ENCODE measurements around the gene INCA1. TPM values are rescaled to one million over a fixed set of nuclear protein-coding genes. Genes with fewer than 3 reads are reported as not detected.
A peak's percentile ranks its signal among the peaks of the same experiment; 100 is the strongest.
"Not testable (repeated sequence)": the region's sequence is repeated elsewhere in the genome, so short reads cannot be mapped to it uniquely, and the experiment has no call there.

The INCA1 gene, protein sequence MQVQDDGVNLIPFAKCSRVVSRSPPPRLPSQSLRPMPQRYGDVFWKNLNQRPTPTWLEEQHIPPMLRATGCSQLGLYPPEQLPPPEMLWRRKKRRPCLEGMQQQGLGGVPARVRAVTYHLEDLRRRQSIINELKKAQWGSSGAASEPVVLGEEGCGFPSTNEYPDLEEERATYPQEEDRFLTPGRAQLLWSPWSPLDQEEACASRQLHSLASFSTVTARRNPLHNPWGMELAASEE
- under 1 TPM; 0.61 to 0.69 TPM for total RNA-seq

DNA sequence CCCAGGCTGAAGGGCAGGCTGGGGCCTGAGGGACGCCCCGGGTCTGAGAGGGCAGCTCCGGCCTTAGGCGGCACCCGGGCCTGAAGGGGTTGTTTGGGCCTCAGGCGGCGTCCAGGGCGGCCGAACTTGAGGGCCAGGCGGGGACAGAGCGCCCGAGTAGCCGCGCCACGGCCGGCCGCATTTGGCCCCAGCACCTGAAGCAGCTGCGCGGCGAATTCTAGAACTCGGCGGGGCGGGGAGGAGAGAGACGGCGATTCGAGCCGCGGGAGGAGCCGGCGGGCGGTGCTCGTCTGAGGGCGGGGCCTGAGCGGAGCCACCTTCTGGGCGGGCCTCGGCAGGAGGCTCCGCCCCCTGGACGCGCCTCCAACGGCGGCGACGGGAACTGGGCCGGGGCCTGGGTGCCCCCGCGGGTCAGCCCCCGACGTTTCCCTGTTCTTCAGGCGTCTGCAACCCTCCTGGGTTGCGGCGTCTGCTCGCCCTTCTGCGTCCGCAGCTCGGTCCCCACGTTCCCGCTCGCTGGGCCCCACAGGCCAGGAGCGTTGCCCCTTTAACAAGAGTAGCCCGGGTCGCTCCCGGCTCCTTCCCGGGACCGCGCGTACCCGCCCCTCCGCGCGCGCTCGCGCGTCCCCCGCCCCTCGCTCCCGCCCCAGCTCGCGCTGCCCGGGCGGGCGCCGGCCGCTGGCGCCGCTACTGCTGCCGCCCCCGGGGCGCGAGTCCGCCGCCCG is at the start of gene INCA1, which contains the start of gene KIF1C:
Gene INCA1 (minus strand): TSS at position 221 of the 725 bp plus-strand sequence. CDS start 3,085 bp downstream, outside the sequence.
Gene KIF1C (plus strand): TSS at position 649 of the 725 bp plus-strand sequence. CDS start 2,297 bp downstream, outside the sequence.
- peaks cover 16% of the 10 kb centered on the region for H3K4me1 Mint-ChIP-seq
- peak within 1 kb of the TSS; percentile 70 for H3K4me3 Mint-ChIP-seq
- H3K36me3 Mint-ChIP-seq (ENCODE audit: low read depth), result peaks cover 29% of the 10 kb centered on the region
- H3K27ac Mint-ChIP-seq, result peak within 1 kb of the TSS; percentile 77
- H3K9me3 Mint-ChIP-seq, result no peaks in the 10 kb centered on the region
- no peaks in the 10 kb centered on the region for H3K27me3 Mint-ChIP-seq
- peak; percentile 97 for ATAC-seq (replicated peaks)

DNA sequence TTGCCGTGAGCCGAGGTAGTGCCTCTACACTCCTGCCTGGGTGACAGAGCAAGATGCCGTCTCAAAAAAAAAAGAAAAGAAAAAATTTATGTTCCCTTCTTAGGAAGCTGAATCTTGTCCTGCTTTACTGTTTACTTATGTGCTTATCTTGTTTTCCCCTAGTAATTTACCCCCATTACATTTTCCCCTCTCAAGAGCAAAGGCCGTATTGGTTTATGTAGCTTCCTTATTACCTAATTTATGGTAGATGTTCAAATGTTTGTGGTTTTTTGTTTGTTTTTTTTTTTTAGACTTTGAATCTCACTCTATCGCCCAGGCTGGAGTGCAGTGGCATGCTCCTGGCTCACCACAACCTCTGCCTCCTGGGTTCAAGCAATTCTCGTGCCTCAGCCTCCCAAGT is 48.2 kb upstream of the INCA1 start:
- Mint-ChIP-seq H3K27me3 (no peaks in the 10 kb centered on the region), H3K4me3 (peak overlapping the region; percentile 19), H3K36me3 (ENCODE audit: low read depth) (no peaks in the 10 kb centered on the region), H3K27ac (peak overlapping the region; percentile 70), H3K9me3 (no peaks in the 10 kb centered on the region), H3K4me1 (peaks cover 32% of the 10 kb centered on the region)
- no peak for ATAC-seq (replicated peaks)

DNA sequence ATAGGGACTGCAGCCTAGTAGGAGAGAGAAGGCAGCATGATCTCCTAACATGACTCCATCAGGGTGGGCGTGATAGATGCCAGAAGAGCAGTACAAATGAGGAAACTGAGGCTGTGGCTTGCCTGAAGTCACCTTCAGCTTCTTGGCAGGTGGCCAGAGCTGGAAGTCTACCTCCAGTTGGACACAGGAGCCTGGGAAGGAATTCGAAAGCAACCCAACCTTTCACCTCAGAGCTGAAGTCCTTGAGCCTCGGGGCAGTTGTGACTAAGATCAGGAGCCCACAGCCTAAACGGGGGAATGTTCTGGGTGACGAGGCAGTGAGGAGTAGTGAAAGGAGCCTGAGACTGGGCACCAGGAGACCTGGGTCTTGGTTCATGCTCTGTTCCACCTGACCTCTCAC is 47.3 kb upstream of the INCA1 start:
- Mint-ChIP-seq H3K9me3 (no peaks in the 10 kb centered on the region), H3K4me3 (peak overlapping the region; percentile 19), H3K4me1 (peaks cover 30% of the 10 kb centered on the region), H3K27ac (peak overlapping the region; percentile 6), H3K36me3 (ENCODE audit: low read depth) (no peaks in the 10 kb centered on the region), H3K27me3 (no peaks in the 10 kb centered on the region)
- peak; percentile 31 for ATAC-seq (replicated peaks)

DNA sequence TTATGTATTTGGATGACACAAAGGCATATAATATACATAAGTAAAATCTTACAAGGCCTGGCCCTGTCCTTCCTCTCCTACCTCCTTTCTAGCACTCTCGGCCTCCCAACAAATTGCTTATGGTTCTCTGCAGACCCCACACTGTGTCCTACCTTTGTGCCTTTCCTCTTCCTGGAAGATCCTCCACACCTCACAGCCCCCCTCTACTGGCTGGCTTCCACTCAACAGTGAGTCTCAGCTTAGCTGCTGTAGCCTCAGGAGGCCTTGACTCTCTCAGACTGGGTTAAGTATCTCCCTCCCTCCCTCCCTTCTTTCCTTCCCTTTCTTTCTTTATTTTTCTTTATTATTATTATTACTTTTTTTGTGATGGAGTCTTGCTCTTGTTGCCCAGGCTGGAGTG is 46.2 kb upstream of the INCA1 start:
- Mint-ChIP-seq H3K9me3 (no peaks in the 10 kb centered on the region), H3K27ac (peak overlapping the region; percentile 81), H3K4me3 (peak overlapping the region; percentile 79), H3K27me3 (no peaks in the 10 kb centered on the region), H3K4me1 (peaks cover 27% of the 10 kb centered on the region), H3K36me3 (ENCODE audit: low read depth) (no peaks in the 10 kb centered on the region)
- ATAC-seq (replicated peaks), result no peak

DNA sequence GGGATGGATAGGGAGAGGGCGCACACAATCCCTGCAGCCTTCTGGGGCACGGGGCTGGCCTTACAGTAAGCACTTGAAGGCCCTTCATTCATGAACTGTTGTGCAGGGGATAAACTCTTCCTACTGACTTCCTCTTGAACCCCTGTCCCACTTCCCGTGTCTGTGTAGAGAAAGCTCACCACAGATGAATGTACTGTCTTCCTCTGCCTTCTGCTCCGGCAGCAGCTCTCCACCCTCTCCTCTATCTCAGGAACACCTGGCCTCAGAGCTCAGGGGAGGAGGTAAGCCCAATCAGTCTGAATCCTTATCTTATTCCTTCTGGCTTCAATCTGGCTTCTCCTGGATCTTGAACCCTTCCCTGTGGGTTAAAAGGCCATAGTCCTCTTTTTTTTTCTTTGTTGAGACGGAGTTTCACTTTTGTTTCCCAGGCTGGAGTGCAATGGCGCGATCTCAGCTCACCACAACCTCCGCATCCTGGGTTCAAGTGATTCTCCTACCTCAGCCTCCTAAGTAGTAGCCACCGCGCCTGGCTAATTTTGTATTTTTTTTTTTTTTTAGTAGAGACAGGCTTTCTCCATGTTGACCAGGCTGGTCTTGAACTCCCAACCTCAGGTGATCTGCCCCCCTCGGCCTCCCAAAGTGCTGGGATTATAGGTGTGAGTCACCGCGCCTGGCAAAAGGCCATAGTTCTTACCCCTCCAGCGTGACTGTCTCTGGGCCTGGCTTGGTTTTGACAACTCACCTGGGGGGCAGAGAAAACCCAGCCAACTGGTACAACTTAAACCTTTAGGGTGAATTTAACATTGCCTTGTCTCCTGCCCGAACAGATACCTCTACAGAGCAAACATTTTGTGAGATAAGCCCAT is 45.1 kb upstream of the INCA1 start:
- Mint-ChIP-seq H3K27me3 (no peaks in the 10 kb centered on the region), H3K4me1 (peaks cover 23% of the 10 kb centered on the region), H3K4me3 (peak overlapping the region; percentile 79), H3K9me3 (no peaks in the 10 kb centered on the region), H3K27ac (peak overlapping the region; percentile 81), H3K36me3 (ENCODE audit: low read depth) (no peaks in the 10 kb centered on the region)
- ATAC-seq (replicated peaks), result peak; percentile 54

DNA sequence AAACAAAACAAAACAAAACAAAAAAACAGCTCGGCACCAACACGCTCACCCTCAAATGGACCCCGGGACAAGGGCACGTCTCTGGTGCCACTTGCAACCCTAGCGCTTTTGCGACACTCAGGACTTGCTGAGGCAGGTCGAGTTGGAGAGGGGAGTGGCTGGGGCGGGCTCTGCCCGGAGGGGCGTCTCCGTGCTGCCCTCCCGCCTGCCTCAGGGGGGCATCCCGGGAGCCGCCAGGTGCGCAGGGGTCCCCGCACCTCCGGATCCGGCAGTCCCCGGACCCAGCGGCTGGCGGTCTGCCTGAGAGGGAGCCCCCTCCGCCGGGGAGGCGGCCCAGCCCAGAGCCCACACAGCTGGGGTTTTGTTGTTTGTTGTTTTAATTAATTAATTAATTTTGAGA is 38.0 kb upstream of the INCA1 start, which contains the start of gene SLC52A1:
Gene SLC52A1 (minus strand): TSS at position 112 of the 400 bp plus-strand sequence. CDS start 820 bp downstream, outside the sequence.
- ATAC-seq (replicated peaks), result no peak
- Mint-ChIP-seq H3K4me3 (no peak within 1 kb of the TSS), H3K27me3 (no peaks in the 10 kb centered on the region)

DNA sequence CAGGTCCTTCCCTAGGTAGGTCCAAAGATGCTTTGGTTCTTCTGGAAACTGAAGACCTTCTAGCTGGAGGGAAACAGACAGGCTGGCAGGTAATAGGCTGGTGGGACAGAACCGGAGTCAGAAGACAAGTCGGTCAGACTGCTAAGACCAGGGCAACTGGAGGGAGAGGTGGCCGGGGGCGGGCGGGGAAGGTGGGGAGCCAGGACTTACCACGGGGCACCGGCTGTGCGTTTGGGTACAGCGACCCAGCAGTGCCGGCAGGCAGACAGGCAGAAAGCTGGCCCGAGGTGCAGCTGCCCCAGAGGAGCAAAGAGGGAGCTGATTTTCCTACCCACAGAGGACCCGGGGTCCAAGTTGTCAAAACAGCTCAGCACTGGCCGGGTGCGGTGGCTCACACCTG is 37.3 kb upstream of the INCA1 start:
- Mint-ChIP-seq H3K27ac (no peak overlapping the region), H3K4me3 (no peak overlapping the region), H3K9me3 (no peaks in the 10 kb centered on the region), H3K4me1 (peaks cover 14% of the 10 kb centered on the region), H3K36me3 (ENCODE audit: low read depth) (no peaks in the 10 kb centered on the region), H3K27me3 (no peaks in the 10 kb centered on the region)
- ATAC-seq (replicated peaks), result no peak

More for the DNA sequence above, 38.0 kb upstream of the INCA1 start, which contains the start of gene SLC52A1:
- H3K9me3 Mint-ChIP-seq, result no peaks in the 10 kb centered on the region
- peaks cover 13% of the 10 kb centered on the region for H3K4me1 Mint-ChIP-seq
- H3K36me3 Mint-ChIP-seq (ENCODE audit: low read depth), result no peaks in the 10 kb centered on the region
- H3K27ac Mint-ChIP-seq, result no peak within 1 kb of the TSS

DNA sequence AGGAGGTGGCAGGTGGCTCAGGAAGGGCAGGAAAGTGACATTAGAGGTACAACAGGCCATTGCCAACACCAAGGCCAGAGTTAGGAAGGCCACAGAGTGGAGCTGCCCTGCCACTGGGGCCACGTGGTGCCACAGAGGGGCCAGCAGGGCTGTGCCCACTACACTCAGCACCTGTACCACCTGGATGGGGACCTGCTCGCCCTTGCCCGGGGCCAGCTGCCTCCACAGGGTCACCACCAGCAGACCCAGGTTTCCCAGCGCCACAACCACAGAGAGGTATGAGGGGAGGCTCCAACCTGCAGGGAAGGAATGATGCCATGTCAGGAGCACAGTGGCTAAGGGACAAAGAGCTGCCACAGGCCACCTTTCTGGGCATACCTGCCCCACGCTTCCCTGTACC is 36.7 kb upstream of the INCA1 start:
- Mint-ChIP-seq H3K9me3 (no peaks in the 10 kb centered on the region), H3K27ac (no peak overlapping the region), H3K4me3 (no peak overlapping the region), H3K36me3 (ENCODE audit: low read depth) (no peaks in the 10 kb centered on the region), H3K27me3 (no peaks in the 10 kb centered on the region), H3K4me1 (peaks cover 14% of the 10 kb centered on the region)
- ATAC-seq (replicated peaks), result no peak

DNA sequence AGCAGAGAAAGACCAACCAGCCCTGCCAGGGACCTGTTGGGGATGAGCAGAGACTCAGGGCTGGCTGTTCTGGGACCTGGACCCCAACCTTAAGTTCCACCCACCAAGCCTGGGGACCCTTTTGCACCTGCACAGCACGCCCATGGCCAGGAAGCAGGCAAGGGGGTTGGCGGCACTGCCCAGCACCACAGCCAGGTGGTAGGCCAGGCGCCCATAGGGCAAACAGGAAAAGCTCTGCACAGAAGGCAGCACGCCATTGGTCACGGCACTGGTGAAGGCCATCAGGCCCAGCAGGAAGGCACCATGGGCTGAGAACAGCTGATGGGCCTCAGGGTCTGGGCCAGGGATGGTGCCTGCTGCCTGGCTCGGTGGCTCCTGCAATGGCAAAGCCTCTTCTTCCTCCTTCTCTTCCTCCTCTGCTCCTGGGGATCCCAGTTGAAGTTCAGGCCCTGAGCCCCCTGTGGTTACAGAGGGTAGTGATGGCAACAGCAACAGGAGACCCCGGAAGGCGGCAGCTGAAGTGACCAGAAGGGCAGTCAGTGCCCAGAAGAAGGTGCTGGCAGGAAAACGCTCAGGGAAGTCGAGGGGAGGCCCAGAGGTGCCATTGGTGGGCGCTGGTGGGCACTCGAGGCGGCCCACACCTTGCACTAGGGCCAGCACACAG is 36.2 kb upstream of the INCA1 start:
- peaks cover 14% of the 10 kb centered on the region for H3K4me1 Mint-ChIP-seq
- no peaks in the 10 kb centered on the region for H3K9me3 Mint-ChIP-seq
- no peak overlapping the region for H3K27ac Mint-ChIP-seq
- no peak overlapping the region for H3K4me3 Mint-ChIP-seq
- H3K36me3 Mint-ChIP-seq (ENCODE audit: low read depth), result no peaks in the 10 kb centered on the region
- ATAC-seq (replicated peaks), result no peak
- H3K27me3 Mint-ChIP-seq, result no peaks in the 10 kb centered on the region

DNA sequence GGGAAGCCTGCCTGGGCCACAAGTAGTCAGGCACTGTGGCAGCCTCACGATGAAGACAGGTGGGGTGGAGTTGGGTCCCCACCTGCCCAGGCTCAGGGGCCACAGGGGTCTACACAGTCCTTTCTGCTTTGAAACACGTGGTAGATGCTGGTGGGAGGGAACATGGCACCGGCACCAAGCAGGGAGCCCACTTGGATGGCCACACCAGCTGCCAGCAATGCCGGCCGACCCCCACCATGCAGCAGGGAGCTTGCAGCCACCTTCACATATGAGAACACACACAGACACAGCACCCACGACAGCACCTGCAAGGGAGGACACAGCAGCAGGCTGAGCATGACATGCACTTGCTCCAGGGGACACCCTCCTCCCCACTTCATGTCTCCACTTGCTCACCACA is 35.5 kb upstream of the INCA1 start:
- no peak for ATAC-seq (replicated peaks)
- Mint-ChIP-seq H3K27me3 (no peaks in the 10 kb centered on the region), H3K4me1 (peaks cover 14% of the 10 kb centered on the region), H3K4me3 (no peak overlapping the region), H3K27ac (no peak overlapping the region), H3K36me3 (ENCODE audit: low read depth) (no peaks in the 10 kb centered on the region), H3K9me3 (no peaks in the 10 kb centered on the region)

DNA sequence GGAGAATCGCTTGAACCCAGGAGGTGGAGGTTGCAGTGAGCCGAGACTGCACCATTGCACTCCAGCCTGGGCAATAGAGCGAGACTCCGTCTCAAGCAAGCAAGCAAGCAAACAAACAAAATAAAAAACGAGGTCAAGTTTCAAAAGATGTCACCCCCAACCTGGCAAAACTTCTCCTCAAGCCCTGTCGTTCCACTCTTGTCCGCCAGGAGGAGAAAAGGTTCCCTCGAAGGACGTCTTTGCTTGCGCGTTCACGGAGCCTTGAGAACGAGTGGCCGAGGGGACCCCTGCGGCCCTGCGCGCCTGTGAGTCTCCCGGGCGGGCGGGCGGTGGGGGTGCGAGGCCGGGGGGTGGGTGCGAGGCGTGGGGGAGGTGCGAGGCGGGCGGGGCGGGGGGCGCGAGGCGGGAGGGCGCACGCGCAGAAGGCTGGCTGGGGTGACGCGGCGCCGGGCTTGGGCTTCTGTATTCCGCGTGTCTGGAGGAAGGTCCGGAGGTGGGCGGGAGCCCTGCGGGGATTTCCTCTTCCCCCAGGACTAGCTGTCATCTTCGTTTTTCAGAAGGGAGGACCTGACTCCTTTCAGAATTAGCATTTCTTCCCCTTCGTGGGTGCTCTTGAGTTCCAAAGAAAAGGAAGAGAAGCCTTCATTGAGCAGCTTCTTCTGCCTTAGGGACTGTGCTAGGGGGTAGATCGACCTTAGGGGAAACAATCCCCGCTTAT is 34.2 kb upstream of the INCA1 start:
- Mint-ChIP-seq H3K27me3 (no peaks in the 10 kb centered on the region), H3K4me1 (peaks cover 14% of the 10 kb centered on the region), H3K9me3 (no peaks in the 10 kb centered on the region), H3K27ac (peak overlapping the region; percentile 85), H3K36me3 (ENCODE audit: low read depth) (no peaks in the 10 kb centered on the region), H3K4me3 (peak overlapping the region; percentile 79)
- ATAC-seq (replicated peaks), result peak; percentile 95

DNA sequence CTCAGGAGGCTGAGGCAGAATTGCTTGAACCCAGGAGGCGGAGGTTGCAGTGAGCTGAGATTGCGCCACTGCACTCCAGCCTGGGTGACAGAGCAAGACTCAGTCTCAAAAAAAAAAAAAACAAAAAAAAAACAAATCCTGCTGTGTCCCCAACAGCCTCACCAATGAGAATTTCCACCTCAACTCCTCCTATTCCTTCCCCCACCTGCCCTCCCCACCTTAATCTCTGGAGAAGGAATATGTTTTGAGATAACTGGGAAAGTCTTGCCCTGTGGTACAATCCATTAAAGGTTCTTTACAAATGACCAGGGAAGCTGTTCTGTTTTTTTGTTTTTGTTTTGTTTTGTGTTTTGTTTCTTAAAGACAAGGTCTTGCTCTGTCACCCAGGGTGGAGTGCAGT is 32.8 kb upstream of the INCA1 start:
- not testable (repeated sequence) for H3K36me3 Mint-ChIP-seq (ENCODE audit: low read depth); ATAC-seq (replicated peaks); H3K9me3 Mint-ChIP-seq; H3K27me3 Mint-ChIP-seq
- Mint-ChIP-seq H3K27ac (peak overlapping the region; percentile 85), H3K4me3 (peak overlapping the region; percentile 79), H3K4me1 (peaks cover 14% of the 10 kb centered on the region)

DNA sequence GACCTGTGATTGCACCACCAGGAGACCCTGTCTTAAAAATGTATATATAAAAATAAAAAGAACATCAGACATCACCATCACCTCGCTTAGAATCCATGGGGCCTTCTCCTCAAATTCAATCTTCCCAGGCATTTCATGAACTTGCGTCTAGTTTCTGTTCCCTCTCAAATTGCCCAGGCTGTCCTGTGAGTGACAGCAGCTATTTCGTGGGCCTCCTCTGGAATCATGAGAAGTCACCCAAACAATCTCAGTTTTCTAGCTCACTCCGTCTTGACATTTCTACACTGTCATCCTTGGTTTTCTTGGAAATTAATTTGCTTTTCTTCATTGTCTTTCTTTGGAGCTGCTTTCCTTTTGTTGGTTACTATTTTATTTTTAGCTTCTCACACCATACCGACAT is 30.6 kb upstream of the INCA1 start:
- H3K4me1 Mint-ChIP-seq, result peaks cover 14% of the 10 kb centered on the region
- no peak overlapping the region for H3K4me3 Mint-ChIP-seq
- no peak overlapping the region for H3K27ac Mint-ChIP-seq
- H3K9me3 Mint-ChIP-seq, result no peaks in the 10 kb centered on the region
- H3K27me3 Mint-ChIP-seq, result no peaks in the 10 kb centered on the region
- H3K36me3 Mint-ChIP-seq (ENCODE audit: low read depth), result peaks cover 16% of the 10 kb centered on the region
- ATAC-seq (replicated peaks), result no peak
